Endothelial cell of umbilical vein (primary cell): Measurements from ENCODE around the gene RANBP3. TPM values are rescaled to one million over a fixed set of nuclear protein-coding genes. Genes with fewer than 3 reads are reported as not detected.
"Not testable (repeated sequence)": the region's sequence is repeated elsewhere in the genome, so short reads cannot be mapped to it uniquely, and the experiment has no call there.

Experiments used
- BruUV-seq: library from RNA; stranded (reverse); fragments of 400-500 nt; replicated peaks from 2 replicates; lab custom pipeline; 2021; lab: Mats Ljungman, UMichigan
- CTCF ChIA-PET: fragments of 300-600, 350-600 bp; sonication (Branson Sonifier 250); formaldehyde crosslinking; loops from one replicate; lab custom pipeline; 2021; ENCODE audit warnings: antibody characterized with exemption, inconsistent platforms; lab: Charles Lee
- POLR2A ChIA-PET: fragments of 300-600, 350-600 bp; sonication (Branson Sonifier 250); formaldehyde crosslinking; loops from one replicate; lab custom pipeline; 2021; ENCODE audit warnings: antibody characterized with exemption, inconsistent platforms; lab: Charles Lee
- DNase-seq: peaks from one replicate; pipeline ENCODE4 v3.0.0-alpha.2; 2011; ENCODE audit warnings: low read depth, low spot score
- FAIRE-seq: peaks from 2 replicates; lab custom pipeline; 2011; peaks lifted over from hg19 to GRCh38; lab: Jason Lieb, UNC
- H2AFZ ChIP-seq: 2 replicates; pipeline ENCODE4 v1.6.0; 2012; ENCODE audit warnings: low read depth, low read length, control low read depth, inconsistent platforms
- H3K27ac ChIP-seq: 2 replicates; pipeline ENCODE4 v1.5.1; 2011; ENCODE audit warnings: low read depth, mild to moderate bottlenecking, control low read depth, low read length, moderate library complexity; ENCODE audit not compliant: insufficient read depth
- H3K27me3 ChIP-seq, 2 experiments: 2 replicates each; pipeline versions ENCODE4 v1.6.0 to v1.6.1; 2011; ENCODE audit warnings: low read length in 2 of 2, mixed read lengths in 1 of 2; ENCODE audit not compliant: control insufficient read depth in 2 of 2, insufficient read depth in 2 of 2
- H3K36me3 ChIP-seq, 2 experiments: 2 replicates in 1 of 2; 3 replicates in 1 of 2; pipeline ENCODE4 v1.5.1; 2011; ENCODE audit warnings: low read length in 2 of 2, mild to moderate bottlenecking in 1 of 2, moderate library complexity in 1 of 2; ENCODE audit not compliant: control insufficient read depth in 2 of 2, insufficient read depth in 2 of 2; ENCODE audit errors: extremely low read depth in 1 of 2
- H3K4me1 ChIP-seq: 3 replicates; pipeline ENCODE4 v1.5.1; 2011; ENCODE audit warnings: mild to moderate bottlenecking, low read length; ENCODE audit not compliant: control insufficient read depth, insufficient read depth; ENCODE audit errors: extremely low read depth
- H3K4me2 ChIP-seq: 2 replicates; pipeline ENCODE4 v1.6.1; 2011; ENCODE audit warnings: low read length, control low read depth, mixed read lengths; ENCODE audit not compliant: insufficient read depth
- H3K4me3 ChIP-seq, 3 experiments: fragments of 200-600 bp in 1 of 3; sonication (generic), shearing (Covaris generic) in 1 of 3; replicated peaks in 1 of 3; 2 replicates each; pipeline ENCODE4 v1.5.1; 2011 to 2016; ENCODE audit warnings: control low read depth in 3 of 3, low read length in 3 of 3, mild to moderate bottlenecking in 2 of 3, inconsistent platforms in 1 of 3, low read depth in 1 of 3, moderate library complexity in 1 of 3; ENCODE audit not compliant: insufficient read depth in 1 of 3
- H3K79me2 ChIP-seq: 2 replicates; pipeline ENCODE4 v1.6.0; 2012; ENCODE audit warnings: low read length, inconsistent platforms; ENCODE audit not compliant: control insufficient read depth, insufficient read depth
- H3K9ac ChIP-seq: replicated peaks from 2 replicates; pipeline ENCODE3; 2011; ENCODE audit warnings: low read length, control low read depth; ENCODE audit not compliant: insufficient read depth; ENCODE audit errors: extremely low read depth
- H3K9me1 ChIP-seq: replicated peaks from 3 replicates; pipeline ENCODE4 v1.6.0; 2011; ENCODE audit warnings: mild to moderate bottlenecking, low read length; ENCODE audit not compliant: control insufficient read depth, insufficient read depth; ENCODE audit errors: extremely low read depth
- H3K9me3 ChIP-seq: replicated peaks from 2 replicates; pipeline ENCODE4 v1.5.1; 2012; ENCODE audit warnings: low read length, inconsistent platforms; ENCODE audit not compliant: control insufficient read depth, insufficient read depth
- H4K20me1 ChIP-seq: replicated peaks from 2 replicates; pipeline ENCODE3; 2011; ENCODE audit warnings: mild to moderate bottlenecking, low read length; ENCODE audit not compliant: control insufficient read depth, insufficient read depth; ENCODE audit errors: extremely low read depth
- EZH2 ChIP-seq: IDR thresholded peaks from 2 replicates; pipeline ENCODE4 v1.6.1; 2012; ENCODE audit warnings: borderline replicate concordance, low read depth, mild to moderate bottlenecking, moderate library complexity, low read length, inconsistent platforms; ENCODE audit not compliant: severe bottlenecking
- FOS ChIP-seq: IDR thresholded peaks from 2 replicates; pipeline ENCODE4 v1.6.1; 2011; ENCODE audit warnings: mild to moderate bottlenecking, low read length, moderate library complexity, borderline replicate concordance; ENCODE audit not compliant: insufficient read depth
- GATA2 ChIP-seq: IDR thresholded peaks from 2 replicates; pipeline ENCODE4 v1.7.0; 2011; ENCODE audit warnings: low read depth, mild to moderate bottlenecking, moderate library complexity, mixed read lengths, low read length; ENCODE audit not compliant: insufficient read length, insufficient read depth
- JUN ChIP-seq: IDR thresholded peaks from 2 replicates; pipeline ENCODE4 v1.6.1; 2011; ENCODE audit warnings: borderline replicate concordance, low read depth; ENCODE audit not compliant: insufficient read length, insufficient read depth
- MYC ChIP-seq: IDR thresholded peaks from one replicate; pipeline ENCODE4 v1.6.1; 2011; ENCODE audit warnings: mild to moderate bottlenecking, low read depth, low read length
- POLR2A ChIP-seq: IDR thresholded peaks from 2 replicates; pipeline ENCODE4 v1.6.1; 2012; ENCODE audit warnings: low read depth, mild to moderate bottlenecking, control low read depth, low read length
- POLR2AphosphoS5 ChIP-seq: IDR thresholded peaks from 2 replicates; pipeline ENCODE4 v1.6.1; 2012; ENCODE audit warnings: low read depth, mild to moderate bottlenecking, control low read depth, low read length, moderate library complexity; ENCODE audit not compliant: insufficient read depth
- dilution Hi-C: fragments of 300-500 bp; cut with MboI; formaldehyde crosslinking; loops from one replicate; pipeline ENCODE4 v1.15.0; 2019; ENCODE audit warnings: low sequenced_read_pairs; ENCODE audit not compliant: extremely low pct_ligation_motif_present
- intact Hi-C: fragments of 100-400 bp; cut with micrococcal nuclease; formaldehyde crosslinking; loops from one replicate; pipeline ENCODE4 v1.10.0; 2022
- polyA plus RNA-seq, 4 experiments: library from polyadenylated mRNA; depleted of rRNA in 3 of 4; stranded (reverse) in 3 of 4; unstranded in 1 of 4; fragments of >200 nt; gene quantifications; 2 replicates each; pipeline versions ENCODE4 v1.2.1 to v1.2.3, GENCODE V29; 2011 to 2012; ENCODE audit warnings: missing spikeins in 1 of 4
- total RNA-seq: library from RNA; stranded (reverse); gene quantifications from 2 replicates; pipeline ENCODE4 v1.2.3, GENCODE V29; 2021
- TF ChIP-seq, protein P1 (sequence below): IDR thresholded peaks from 2 replicates; pipeline ENCODE4 v1.6.1; 2011; ENCODE audit not compliant: insufficient read depth, insufficient read length
- TF ChIP-seq, protein P2 (sequence below), 2 donors: IDR thresholded peaks; 1 replicate in 1 of 2; 2 replicates in 1 of 2; pipeline ENCODE4 v1.5.1; 2011; ENCODE audit warnings: low read length in 2 of 2, mild to moderate bottlenecking in 2 of 2, moderate library complexity in 2 of 2, control low read depth in 1 of 2, inconsistent platforms in 1 of 2, low read depth in 1 of 2; ENCODE audit not compliant: insufficient read depth in 1 of 2; ENCODE audit errors: extremely low read depth in 1 of 2

Gene RANBP3
- total and polyA plus RNA-seq, 2 donors (not counting 3 experiments of a cell fraction or from before 2014, with no cell fraction given) = 72.3 to 85.3 TPM

DNA sequence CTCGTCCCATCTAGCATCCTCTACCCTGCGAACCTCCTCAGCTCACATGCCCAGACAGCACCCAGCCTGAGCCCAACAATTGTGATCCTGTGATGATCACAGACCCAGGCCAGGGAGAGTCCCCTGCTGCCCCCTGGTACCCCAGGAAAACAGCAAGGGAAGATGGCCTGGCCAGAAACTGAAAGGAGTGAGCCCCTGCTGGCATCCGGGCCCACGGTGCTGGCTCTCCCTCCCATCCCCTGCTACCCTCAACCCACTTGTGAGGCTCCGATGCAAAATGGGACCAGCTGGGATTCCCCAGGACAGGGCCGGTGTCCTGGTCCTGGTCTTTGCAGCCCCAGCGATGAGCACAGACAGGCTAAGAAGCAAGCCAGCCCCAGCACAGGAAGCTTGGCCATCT, 14.1 kb downstream of the RANBP3 start:
- FAIRE-seq (no peak), DNase-seq (no peak)
- H3K79me2 ChIP-seq = peaks cover 93% of the 10 kb centered on the region
- no peak overlapping the region for H2AFZ ChIP-seq
- TF ChIP-seq GATA2 (no peak), EZH2 (no peak), MYC (no peak), POLR2AphosphoS5 (no peak), FOS (no peak), POLR2A (no peak), JUN (no peak)
- TF ChIP-seq, protein P1, sequence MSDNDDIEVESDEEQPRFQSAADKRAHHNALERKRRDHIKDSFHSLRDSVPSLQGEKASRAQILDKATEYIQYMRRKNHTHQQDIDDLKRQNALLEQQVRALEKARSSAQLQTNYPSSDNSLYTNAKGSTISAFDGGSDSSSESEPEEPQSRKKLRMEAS = no peak
- TF ChIP-seq, protein P2, sequence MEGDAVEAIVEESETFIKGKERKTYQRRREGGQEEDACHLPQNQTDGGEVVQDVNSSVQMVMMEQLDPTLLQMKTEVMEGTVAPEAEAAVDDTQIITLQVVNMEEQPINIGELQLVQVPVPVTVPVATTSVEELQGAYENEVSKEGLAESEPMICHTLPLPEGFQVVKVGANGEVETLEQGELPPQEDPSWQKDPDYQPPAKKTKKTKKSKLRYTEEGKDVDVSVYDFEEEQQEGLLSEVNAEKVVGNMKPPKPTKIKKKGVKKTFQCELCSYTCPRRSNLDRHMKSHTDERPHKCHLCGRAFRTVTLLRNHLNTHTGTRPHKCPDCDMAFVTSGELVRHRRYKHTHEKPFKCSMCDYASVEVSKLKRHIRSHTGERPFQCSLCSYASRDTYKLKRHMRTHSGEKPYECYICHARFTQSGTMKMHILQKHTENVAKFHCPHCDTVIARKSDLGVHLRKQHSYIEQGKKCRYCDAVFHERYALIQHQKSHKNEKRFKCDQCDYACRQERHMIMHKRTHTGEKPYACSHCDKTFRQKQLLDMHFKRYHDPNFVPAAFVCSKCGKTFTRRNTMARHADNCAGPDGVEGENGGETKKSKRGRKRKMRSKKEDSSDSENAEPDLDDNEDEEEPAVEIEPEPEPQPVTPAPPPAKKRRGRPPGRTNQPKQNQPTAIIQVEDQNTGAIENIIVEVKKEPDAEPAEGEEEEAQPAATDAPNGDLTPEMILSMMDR (IDR thresholded peaks at IDR 0.05; ENCODE audit: extremely low read depth in 1 of 2, insufficient read depth in 1 of 2, low read depth in 1 of 2, low read length in 2 of 2) = no peak
- POLR2A ChIA-PET = no interaction called here
- H3K9ac ChIP-seq = no peak overlapping the region
- no peaks in the 10 kb centered on the region for H3K27me3 ChIP-seq
- no TSS peak for BruUV-seq
- H3K4me2 ChIP-seq = no peak overlapping the region
- H4K20me1 ChIP-seq = no peaks in the 10 kb centered on the region
- H3K9me1 ChIP-seq = no peaks in the 10 kb centered on the region
- intact Hi-C loops = loop anchor here (5.0 kb wide), 1 partner anchor 62 kb away; the partner anchor contains the start of genes NDUFA11 and VMAC
- H3K36me3 ChIP-seq = peaks cover 0 to 3% of the 10 kb centered on the region in 2 experiments
- H3K9me3 ChIP-seq = no peaks in the 10 kb centered on the region
- dilution Hi-C loops = no loop called here
- peaks cover 26% of the 10 kb centered on the region for H3K4me1 ChIP-seq
- CTCF ChIA-PET = interaction anchor here (3.0 kb wide), 1 partner anchor 59 kb away, joined by 15 read pairs; no protein-coding TSS in a partner anchor
- no peak overlapping the region for H3K27ac ChIP-seq
- no peak overlapping the region for H3K4me3 ChIP-seq

DNA sequence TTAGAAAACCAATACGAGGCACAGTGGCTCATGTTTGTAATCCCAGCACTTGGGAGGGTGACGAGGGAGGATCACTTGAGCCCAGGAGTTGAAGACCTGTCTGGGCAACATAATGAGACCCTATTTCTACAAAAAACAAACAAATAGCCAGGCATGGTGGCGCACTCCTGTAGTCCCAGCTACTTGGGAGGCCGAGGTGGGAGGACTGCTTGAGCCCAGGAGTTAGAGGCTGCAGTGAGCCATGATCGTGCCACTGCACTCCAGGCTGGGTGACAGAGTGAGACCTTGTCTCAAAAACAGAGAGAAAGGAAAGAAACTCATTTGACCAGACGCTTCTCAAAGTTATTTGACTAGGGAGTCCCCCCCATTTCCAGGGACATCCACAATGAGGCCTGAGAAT, 14.7 kb downstream of the RANBP3 start:
- POLR2A ChIA-PET, H3K27ac ChIP-seq, H3K9me1 ChIP-seq, H3K9ac ChIP-seq, dilution Hi-C loops, H3K9me3 ChIP-seq, H4K20me1 ChIP-seq, DNase-seq, H3K4me3 ChIP-seq, H3K36me3 ChIP-seq, H2AFZ ChIP-seq, BruUV-seq, H3K4me2 ChIP-seq, H3K27me3 ChIP-seq: not testable (repeated sequence)
- intact Hi-C loops = loop anchor here (5.0 kb wide), 1 partner anchor 61 kb away; the partner anchor contains the start of genes NDUFA11 and VMAC
- H3K4me1 ChIP-seq = peaks cover 20% of the 10 kb centered on the region
- peak; percentile 47 for FAIRE-seq
- CTCF ChIA-PET = interaction anchor here (3.0 kb wide), 1 partner anchor 59 kb away, joined by 15 read pairs; no protein-coding TSS in a partner anchor
- H3K79me2 ChIP-seq = peaks cover 94% of the 10 kb centered on the region
